GM12872 (cell line): Measurements from ENCODE around the gene CHCHD3.

Source experiments
- CTCF ChIP-seq: IDR thresholded peaks from 3 replicates; pipeline ENCODE4 v1.5.1; 2011; ENCODE audit warnings: low read depth, mild to moderate bottlenecking, low read length, moderate library complexity; ENCODE audit not compliant: insufficient read depth

The CHCHD3 gene

GRCh38 chr7:133025056-133025455, 56.8 kb downstream of the CHCHD3 start:
- no peak for TF ChIP-seq CTCF

- no peak for TF ChIP-seq CTCF
Measured at GRCh38 chr7:133024596-133024995, 57.3 kb downstream of the CHCHD3 start.

- no peak for TF ChIP-seq CTCF
Measured at GRCh38 chr7:133023370-133024071, 58.4 kb downstream of the CHCHD3 start.

- TF ChIP-seq CTCF: no peak
Measured at GRCh38 chr7:133022661-133023060, 59.2 kb downstream of the CHCHD3 start.

GRCh38 chr7:133021196-133021595, 60.7 kb downstream of the CHCHD3 start:
- no peak for TF ChIP-seq CTCF

GRCh38 chr7:133020496-133020895, 61.4 kb downstream of the CHCHD3 start:
- no peak for TF ChIP-seq CTCF

- no peak for TF ChIP-seq CTCF
Measured at GRCh38 chr7:133019590-133019989, 62.3 kb downstream of the CHCHD3 start.
